IPS-11a (cell line): ENCODE results near the gene NBPF1.
"Not testable (repeated sequence)": the region's sequence is repeated elsewhere in the genome, so short reads cannot be mapped to it uniquely, and the experiment has no call there.

Experiments
- H3K4me3 ChIP-seq: one replicate; pipeline ENCODE4 v1.5.1; 2013; ENCODE audit warnings: low read depth, low read length, control low read depth

The NBPF1 gene

DNA sequence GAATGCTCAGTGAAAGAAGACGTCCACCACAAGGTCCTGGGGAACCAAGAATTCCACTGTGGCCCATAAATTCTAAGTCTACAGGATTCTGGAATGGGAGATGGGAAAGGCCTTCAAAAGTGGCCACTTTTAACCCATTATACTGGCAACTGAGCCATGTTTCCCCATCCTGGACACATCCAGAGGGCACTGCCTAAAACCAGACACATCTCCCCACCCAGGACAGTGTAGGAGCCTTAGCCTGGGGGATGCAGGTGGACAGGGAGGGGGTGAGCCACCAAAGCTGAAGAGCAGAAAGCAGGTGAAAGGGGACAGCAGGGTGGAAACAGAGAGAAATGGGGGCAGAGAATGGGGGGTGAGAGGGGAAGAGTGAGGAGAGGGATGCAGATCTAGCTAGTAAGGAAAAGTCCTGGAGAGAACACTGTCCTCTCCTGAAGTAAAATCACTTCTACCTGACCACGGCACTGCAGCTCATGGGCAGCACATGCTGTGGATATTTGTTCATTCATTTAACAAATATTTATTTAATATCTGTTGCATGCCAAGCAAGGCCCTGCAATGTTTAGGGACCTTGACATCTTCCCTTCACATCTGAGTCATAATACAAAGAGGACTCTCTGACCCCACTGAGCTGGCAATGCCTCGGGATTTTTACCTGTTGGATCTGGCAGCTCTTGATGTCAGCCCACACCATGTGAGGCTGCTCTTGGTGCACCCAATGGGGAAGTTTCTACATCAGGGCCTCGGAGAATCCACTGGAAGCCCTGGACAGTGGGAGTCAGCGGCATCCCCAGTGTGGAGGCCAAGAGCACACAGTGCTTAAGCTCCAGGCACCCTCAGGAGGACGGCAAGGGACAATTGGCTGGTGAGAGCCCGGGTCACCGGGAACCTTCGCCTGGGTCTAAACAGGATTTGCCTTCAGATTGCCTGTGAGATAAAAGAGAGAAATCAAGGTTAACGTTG is 5.2 kb downstream of the NBPF1 start:
- H3K4me3 ChIP-seq, result not testable (repeated sequence)

GRCh38 chr1:16607433-16607851 is 5.9 kb downstream of the NBPF1 start:
- no peak overlapping the region for H3K4me3 ChIP-seq

GRCh38 chr1:16606666-16607432 is 6.5 kb downstream of the NBPF1 start:
- not testable (repeated sequence) for H3K4me3 ChIP-seq

DNA sequence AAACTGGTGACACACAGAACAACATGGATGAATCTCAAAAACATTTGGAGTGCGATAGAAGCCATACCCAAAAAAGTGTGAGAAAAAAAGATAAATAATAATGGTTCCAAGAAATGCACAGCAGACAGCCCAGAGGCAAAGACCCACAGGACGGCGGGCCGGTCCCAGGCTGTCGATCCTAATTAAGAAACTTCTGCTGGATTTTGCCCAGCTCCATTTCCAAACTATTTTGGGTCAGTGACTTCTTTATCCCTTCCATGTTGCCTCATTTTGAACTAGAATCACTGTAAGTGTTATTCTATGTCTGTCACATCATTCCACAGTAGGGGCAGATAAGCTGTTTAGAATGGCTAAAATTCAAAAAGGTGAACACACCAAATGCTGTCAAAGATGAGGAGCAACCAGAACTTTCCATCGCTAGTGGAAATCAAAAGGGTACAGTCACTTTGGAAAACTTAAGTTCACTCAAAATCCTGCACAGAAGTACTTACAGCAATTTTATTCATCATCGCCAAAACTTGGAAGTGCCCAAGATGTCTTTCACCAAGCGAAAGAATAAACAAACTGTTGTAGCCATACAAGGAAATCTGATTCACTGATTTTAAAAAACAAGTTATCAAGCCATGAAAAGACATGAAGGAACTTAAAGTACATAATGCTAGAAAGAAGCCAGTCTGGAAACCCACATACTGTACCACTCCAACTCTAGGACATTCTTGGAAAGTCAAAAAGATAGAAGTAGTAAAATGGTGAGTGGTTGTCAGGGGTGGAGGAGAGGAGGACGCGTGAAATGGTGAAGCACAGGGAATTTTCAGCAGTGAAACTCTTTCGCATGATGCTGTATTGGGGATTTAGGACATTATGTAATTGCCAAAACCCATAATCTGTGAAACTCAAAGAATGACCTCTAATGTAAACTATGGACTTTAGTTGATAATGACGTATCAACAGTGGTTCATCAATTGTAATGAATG is 7.5 kb downstream of the NBPF1 start:
- no peak overlapping the region for H3K4me3 ChIP-seq

GRCh38 chr1:16605213-16605525 is 8.2 kb downstream of the NBPF1 start:
- H3K4me3 ChIP-seq, result no peak overlapping the region

DNA sequence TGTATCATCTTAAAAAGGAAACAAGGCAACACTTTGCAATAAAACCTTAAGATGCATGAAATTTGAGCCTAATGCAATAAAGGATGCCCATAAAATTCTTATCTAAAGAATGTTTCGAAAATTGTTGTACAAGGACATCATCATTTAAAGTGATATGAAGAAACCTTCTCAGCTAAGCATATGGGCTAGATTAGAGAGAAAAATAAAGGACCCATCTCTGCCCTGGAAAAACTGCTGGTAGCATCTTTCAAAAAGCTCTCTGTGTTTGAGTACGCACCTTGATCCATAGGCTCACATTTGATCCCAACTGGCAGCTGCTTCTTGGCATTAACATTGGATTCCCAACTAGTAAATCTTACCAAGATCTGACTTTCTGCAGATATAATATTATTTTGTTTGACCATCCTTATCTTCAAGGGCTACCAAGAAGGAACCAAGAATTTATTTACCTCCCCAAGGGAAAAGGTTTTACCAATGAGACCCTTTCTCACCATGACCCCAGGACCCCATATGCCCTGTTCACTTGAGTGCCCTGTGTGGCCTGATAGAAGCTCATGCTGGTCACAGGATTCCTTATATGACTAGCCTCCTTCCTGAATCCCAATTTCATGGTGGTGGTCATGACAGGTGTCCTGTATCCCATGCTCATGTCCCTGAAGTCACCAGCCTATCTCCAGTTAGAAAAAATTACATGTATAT is 8.7 kb downstream of the NBPF1 start:
- not testable (repeated sequence) for H3K4me3 ChIP-seq

- H3K4me3 ChIP-seq, result not testable (repeated sequence)
These were observed 9.7 kb downstream of the NBPF1 start for GRCh38 chr1:16603623-16604022.

GRCh38 chr1:16602336-16603011 is 10.9 kb downstream of the NBPF1 start:
- H3K4me3 ChIP-seq, result not testable (repeated sequence)

- H3K4me3 ChIP-seq, result not testable (repeated sequence)
These were observed 12.2 kb downstream of the NBPF1 start for GRCh38 chr1:16600855-16601786.

DNA sequence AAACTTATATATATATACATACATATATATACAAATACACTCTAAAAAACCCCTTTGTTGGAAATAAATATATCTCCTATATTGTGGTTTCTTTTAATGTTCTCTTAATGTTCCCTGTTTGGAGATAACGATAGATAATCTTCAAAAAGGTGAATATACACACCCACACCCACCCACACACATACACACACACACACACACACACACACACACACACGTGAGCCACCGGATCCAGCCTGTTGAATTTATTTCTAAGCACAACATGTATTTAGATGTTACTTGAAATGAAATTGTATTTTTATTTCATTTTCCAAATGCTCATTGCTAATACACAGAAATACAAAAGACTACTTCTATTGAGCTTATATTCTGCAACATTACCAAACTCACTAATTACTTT is 14.0 kb downstream of the NBPF1 start:
- not testable (repeated sequence) for H3K4me3 ChIP-seq

- not testable (repeated sequence) for H3K4me3 ChIP-seq
These were observed 18.1 kb downstream of the NBPF1 start for GRCh38 chr1:16595216-16595615.

GRCh38 chr1:16591845-16592244 is 21.5 kb downstream of the NBPF1 start:
- not testable (repeated sequence) for H3K4me3 ChIP-seq

DNA sequence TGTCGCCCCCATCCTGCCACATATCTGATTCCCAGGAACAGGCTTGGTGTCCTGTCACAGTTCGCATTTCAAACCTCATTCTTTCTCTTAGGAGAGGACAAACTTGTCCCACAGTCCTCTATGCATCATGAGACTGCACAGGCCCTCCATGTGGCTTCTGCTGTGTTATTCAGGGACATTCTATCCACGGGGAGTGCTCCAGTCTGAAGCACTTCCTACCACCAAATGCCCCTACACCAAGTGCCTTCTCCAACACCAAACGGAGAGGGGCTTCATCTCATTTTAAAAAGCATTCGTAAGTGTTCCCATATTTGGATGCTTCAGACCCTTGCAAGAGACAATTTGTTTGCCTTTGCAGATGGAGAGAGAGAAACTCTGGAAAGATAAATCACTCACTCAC is 25.3 kb downstream of the NBPF1 start:
- not testable (repeated sequence) for H3K4me3 ChIP-seq

DNA sequence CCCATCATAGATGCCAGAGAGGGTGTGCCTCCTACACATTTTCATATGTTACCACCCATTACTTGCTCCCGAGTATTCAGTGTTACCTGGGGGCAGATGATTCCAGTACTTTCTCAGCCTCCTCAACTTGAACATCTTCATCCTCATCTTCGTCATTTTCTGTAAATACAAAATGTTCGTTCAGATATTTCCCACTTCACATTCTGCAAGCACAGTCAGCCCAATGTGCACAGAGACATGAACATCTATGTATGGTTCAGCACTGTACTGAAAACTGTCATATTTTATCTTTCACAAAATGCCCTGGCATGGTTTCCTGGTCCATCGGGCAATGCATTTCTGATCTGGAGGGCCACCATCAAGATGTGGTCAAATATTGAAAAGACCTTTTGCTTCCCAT is 25.7 kb downstream of the NBPF1 start:
- not testable (repeated sequence) for H3K4me3 ChIP-seq

DNA sequence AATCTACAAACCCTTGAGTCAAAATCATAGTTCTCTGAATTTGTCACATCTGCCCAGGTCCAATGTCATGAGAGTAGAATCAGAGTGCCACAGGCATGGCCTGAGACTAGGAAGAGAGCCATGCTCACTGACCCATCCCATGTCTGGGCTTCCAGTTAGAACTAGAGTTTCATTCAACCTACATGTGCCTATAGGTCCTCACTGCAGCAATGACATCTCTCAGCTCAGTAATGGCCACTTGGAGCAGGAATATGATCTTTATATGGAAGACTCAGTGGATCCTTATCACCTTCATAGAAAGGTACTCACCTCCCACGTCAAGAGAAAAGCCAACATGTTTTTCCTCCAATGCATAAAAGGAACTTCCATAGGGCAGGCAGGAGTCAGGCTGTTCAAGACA is 48.0 kb downstream of the NBPF1 start:
- H3K4me3 ChIP-seq, result not testable (repeated sequence)

DNA sequence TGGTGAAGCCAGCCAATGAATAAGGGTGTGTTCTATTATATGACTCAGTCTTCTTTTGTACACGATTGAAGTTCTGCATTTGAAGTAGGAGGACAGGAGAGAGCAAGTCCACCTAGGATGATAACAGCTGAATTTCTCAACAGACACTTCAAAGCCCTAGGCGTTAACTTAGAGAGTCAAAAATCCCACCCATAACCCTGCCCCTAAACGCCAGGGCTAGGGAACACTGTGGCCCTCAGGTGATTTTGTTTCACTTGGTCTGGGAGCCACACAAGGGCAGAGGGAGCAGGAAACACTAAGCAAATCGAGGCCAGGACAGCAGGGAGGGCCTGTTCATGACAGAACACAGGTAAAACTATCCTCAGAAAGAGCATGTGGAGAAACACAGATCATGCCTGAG is 52.3 kb downstream of the NBPF1 start:
- not testable (repeated sequence) for H3K4me3 ChIP-seq

DNA sequence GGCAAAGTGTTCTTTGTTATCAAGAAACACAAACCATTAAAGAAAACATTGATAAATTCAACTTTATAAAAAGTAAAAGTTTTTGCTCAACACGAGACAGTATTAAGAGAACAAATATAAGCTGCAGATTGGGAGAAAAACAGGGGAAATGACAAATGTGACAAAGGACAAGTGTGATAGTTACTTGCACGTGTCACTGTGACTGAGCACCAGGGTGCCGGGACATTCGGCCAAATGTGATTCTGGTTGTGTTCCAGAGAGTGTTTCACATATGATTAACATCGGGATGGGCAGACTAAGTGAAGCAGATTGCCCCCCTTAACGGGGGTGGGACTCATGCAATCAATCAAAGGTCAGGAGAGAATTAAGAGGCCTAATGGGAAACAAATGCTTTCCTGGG is 52.9 kb downstream of the NBPF1 start:
- H3K4me3 ChIP-seq, result not testable (repeated sequence)

DNA sequence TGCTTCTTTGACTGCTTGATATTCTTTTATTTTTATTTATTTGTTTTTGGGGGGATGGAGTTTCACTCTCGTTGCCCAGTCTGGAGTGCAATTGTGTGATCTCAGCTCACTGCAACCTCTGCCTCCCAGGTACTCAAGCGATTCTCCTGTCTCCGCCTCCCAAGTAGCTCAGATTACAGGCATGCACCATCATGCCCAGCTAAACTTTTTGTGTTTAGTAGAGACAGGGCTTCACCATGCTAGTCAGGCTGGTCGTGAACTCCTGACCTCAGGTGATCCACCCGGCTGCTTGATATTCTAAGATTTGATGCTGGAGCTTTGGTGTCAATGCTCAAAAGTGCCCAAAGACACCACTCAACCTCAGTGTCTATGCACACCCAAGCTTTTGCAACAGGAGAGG is 53.7 kb downstream of the NBPF1 start:
- not testable (repeated sequence) for H3K4me3 ChIP-seq

DNA sequence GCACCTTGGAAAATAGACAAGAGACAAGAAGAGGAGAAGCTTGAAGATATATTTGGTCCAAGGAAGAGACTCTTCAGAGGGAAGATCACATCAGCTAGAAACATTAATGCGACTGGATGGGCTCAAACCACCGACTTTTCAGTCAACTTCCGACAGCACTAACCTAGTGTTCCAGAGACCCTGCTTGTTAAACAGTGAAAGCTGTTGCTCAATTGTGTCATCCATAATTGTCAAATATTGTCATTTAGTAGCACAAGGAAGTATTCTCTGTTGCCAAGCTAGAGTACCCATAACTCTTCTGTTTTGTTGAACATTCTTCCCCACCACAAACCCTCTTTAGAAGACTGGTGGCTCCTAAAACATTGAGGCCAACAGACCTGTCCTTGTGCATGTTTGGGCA is 56.3 kb downstream of the NBPF1 start:
- H3K4me3 ChIP-seq, result not testable (repeated sequence)
